Subcutaneous adipose tissue (tissue), 4 donors: ENCODE measurements around the gene SERPINB6. TPM values are rescaled to one million over a fixed set of nuclear protein-coding genes. Genes with fewer than 3 reads are reported as not detected.

Experiments
- total RNA-seq, 4 donors: library from RNA; depleted of rRNA; stranded (reverse); fragments of >200 nt; gene quantifications; one replicate each; pipeline ENCODE4 v1.1.0, GENCODE V29; 2016
- TF ChIP-seq, protein P1 (sequence below): fragments of 450-650 bp; IDR thresholded peaks from one replicate; pipeline ENCODE4 v1.5.1; 2016; ENCODE audit warnings: low read depth, mild to moderate bottlenecking, control low read depth, antibody characterized with exemption, moderate library complexity

Gene SERPINB6
- total RNA-seq, 4 donors from 2014 or later = 111 to 243 (median 166) TPM

DNA sequence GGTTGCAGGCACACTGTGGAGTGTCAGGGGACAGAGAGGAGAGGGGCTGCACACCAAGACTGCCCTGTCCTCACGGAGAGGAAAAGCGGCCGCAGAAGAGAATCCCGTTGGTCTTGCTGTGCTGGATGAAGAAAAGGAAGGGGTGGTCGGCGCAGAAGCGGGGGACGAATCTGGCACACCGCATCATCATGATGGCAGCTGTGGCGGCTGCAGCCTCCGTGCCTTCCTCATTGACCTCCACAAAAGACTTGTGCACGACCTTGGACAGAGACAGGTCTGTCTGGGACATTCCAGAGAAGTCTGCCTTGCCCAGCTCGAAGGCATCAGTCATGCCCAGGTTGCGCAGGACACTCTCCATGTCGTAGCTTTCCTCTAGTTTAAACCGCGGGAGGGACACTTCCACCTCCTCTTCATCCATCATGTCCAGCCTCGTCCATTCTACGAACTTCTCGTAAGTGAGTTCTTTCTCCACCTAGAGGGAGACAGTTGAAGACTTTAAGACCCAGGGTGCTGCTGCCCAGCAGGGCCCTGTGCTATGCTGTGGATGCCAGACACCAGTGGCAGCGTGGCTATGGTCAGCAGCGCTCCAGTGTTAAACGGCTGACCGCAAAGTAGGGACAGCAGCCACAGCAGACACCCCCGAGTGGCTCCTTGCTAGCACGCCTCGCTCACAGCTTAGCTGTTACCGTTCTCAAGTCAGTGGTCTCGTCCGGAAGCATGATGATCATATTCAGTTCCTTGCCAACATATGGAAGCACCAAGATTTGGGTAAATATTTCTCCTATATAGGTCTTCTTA lies 22.9 kb downstream of the SERPINB6 start:
- TF ChIP-seq, protein P1, sequence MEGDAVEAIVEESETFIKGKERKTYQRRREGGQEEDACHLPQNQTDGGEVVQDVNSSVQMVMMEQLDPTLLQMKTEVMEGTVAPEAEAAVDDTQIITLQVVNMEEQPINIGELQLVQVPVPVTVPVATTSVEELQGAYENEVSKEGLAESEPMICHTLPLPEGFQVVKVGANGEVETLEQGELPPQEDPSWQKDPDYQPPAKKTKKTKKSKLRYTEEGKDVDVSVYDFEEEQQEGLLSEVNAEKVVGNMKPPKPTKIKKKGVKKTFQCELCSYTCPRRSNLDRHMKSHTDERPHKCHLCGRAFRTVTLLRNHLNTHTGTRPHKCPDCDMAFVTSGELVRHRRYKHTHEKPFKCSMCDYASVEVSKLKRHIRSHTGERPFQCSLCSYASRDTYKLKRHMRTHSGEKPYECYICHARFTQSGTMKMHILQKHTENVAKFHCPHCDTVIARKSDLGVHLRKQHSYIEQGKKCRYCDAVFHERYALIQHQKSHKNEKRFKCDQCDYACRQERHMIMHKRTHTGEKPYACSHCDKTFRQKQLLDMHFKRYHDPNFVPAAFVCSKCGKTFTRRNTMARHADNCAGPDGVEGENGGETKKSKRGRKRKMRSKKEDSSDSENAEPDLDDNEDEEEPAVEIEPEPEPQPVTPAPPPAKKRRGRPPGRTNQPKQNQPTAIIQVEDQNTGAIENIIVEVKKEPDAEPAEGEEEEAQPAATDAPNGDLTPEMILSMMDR = no peak

DNA sequence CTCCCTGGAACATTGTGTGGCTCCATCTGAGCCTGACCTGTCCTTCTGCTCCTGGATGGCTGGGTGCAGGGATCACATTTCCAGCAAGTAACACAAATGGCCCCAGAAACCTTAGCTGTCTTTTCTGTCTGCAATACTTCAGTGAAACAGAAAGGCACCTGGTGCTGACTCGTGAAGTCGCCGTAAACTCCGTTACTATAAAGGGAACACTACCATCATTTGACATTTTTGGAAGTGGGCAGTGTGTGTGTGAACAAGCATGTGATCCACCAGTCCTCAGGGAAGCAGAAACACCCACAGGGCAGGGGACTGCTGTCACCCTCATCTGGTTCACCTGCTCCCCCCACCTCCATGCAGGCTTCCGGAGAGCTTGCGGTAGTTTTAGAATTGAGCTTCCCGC lies 23.9 kb downstream of the SERPINB6 start:
- TF ChIP-seq, protein P1 = no peak

DNA sequence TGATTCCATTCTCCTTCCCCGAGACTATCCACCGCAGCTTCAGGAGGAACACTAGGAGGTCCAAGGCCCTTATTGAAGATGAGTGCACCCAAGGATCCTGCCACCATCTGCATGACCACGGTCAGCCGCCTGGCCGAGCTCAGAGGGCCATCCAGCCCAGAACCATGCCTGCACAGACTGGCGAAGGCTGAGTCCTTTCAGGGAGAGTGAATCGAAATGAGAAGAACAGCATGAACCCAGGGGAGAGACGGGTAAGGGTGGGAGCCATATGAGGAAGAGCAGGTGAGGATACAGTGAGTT lies 26.3 kb downstream of the SERPINB6 start:
- TF ChIP-seq, protein P1 = no peak

DNA sequence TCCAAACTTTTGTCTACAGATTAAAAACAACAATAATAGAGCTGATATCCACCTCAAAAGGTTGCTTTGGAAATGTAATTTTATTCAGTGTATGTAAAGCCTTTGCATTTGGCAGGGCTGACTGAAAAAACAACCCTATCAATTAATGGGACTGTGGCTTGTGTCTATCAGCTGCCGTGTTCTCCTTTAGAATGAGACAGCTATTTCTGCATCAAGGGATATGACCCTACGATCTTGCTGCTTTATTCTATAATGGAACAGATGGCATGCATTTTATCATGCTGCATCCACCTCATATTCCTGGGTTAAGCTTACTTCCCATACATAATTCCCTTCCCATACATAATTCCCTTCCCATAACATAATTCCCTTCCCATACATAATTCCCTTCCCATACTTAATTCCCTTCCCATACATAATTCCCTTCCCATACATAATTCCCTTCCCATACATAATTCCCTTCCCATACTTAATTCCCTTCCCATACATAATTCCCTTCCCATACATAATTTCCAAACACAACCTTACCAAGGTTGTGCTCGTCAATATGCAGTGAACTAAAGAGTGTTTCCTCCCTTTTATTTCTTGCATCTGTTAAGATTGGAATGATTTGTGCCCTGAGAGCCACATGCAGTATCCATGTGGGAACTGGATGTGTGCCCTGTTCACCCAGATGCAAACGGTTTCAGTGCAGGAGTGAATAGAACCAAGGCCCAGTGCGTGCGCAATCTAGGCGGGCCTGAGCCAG lies 26.8 kb downstream of the SERPINB6 start:
- TF ChIP-seq, protein P1 = no peak

DNA sequence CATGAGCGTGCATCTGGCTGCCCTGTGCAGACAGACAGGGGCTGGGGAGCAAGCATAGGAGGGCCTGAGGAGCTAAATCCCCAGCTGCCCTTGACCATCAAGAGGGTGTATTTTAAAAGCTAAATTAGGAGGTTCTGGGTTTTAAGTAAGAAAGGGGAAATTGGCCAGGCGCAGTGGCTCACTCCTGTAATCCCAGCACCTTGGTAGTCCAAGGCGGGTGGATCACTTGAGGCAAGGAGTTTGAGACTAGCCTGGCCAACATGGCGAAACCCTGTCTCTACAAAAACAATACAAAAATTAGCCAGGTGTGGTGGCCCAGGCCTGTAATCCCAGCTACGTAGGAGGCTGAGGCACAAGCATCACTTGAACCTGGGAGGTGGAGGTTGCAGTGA lies 27.8 kb downstream of the SERPINB6 start:
- TF ChIP-seq, protein P1 = no peak

DNA sequence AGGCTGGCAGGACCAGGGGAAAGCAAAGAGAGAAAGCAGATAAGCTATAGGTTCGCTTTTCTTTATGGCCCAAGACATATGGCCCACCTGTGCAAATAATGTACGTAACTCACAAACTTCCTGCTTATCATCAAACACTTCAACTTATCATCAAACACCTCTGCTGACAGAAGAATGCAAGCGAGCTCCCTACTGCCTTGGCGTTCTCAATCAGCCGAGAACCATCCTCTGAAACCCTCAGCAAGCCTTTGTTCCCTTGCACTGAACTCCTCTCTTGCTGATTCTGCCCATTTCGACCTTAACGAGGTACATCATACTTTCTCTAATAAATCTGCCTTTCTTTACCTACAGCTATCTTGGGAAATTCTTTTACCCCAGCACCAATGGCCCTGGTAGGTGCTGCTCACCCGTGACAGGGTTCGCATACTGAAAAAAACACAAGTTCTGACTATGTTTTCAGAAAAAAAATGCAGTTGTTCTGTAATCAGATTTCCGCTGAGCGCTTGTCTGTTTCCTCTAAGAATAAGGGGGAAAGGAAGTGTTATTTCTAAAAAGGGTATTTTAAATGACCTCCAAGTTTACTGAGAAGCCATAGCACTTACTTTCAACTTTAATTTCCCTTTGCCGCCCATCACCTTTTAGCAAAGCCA lies 28.3 kb downstream of the SERPINB6 start:
- TF ChIP-seq, protein P1 = no peak

DNA sequence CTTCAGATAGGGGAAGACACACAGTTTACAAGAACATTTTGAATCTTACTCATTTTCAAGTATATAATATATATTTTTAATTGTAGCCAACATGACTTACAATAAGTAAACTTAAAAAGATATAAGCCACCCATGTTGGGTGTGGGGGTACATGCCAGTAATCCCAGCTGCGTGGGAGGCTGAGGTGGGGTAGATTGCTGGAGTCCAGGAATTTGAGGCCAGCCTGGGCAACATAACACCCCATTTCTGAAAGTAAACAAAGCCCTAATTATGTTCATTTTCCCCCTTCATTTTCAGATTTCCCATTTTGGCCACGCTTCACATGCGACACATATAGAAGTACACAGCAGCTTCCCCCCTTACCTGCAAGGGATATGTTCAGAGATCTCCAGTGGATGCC lies 30.5 kb downstream of the SERPINB6 start:
- TF ChIP-seq, protein P1 = no peak
